Measurements from ENCODE around the gene SIX3. TPM values are rescaled to one million over a fixed set of nuclear protein-coding genes. Genes with fewer than 3 reads are reported as not detected.
A peak's percentile ranks its signal among the peaks of the same experiment; 100 is the strongest.

SIX3 gene
- total RNA-seq, 2 donors from 2014 or later: not detected

- Mint-ChIP-seq H3K36me3 (no peaks in the 10 kb centered on the region), H3K27me3 (peaks cover 44 to 54% of the 10 kb centered on the region in 2 donors), H3K4me3 (no peak overlapping the region), H3K27ac (no peak overlapping the region), H3K9me3 (no peaks in the 10 kb centered on the region), H3K4me1 (ENCODE audit: low read depth in 2 of 2) (no peaks in the 10 kb centered on the region)
- DNase-seq (ENCODE audit: low spot score): no peak
- no peak for ATAC-seq
These were observed 23.3 kb downstream of the SIX3 start for GRCh38 chr2:44964752-44965236.

GRCh38 chr2:44965684-44966083, 24.2 kb downstream of the SIX3 start:
- no peak overlapping the region for H3K27ac Mint-ChIP-seq
- H3K4me3 Mint-ChIP-seq: no peak overlapping the region
- H3K27me3 Mint-ChIP-seq: peaks cover 39 to 57% of the 10 kb centered on the region in 2 donors
- no peak for DNase-seq (ENCODE audit: low spot score)
- H3K4me1 Mint-ChIP-seq (ENCODE audit: low read depth in 2 of 2): no peaks in the 10 kb centered on the region
- no peaks in the 10 kb centered on the region for H3K36me3 Mint-ChIP-seq
- no peaks in the 10 kb centered on the region for H3K9me3 Mint-ChIP-seq
- no peak for ATAC-seq

GRCh38 chr2:44967056-44967455, 25.6 kb downstream of the SIX3 start:
- Mint-ChIP-seq H3K4me3 (no peak overlapping the region), H3K36me3 (no peaks in the 10 kb centered on the region), H3K27ac (no peak overlapping the region), H3K4me1 (ENCODE audit: low read depth in 2 of 2) (no peaks in the 10 kb centered on the region), H3K9me3 (no peaks in the 10 kb centered on the region), H3K27me3 (peaks cover 39 to 49% of the 10 kb centered on the region in 2 donors)
- DNase-seq (ENCODE audit: low spot score): no peak
- ATAC-seq: no peak

GRCh38 chr2:44967727-44968432, 26.4 kb downstream of the SIX3 start:
- Mint-ChIP-seq H3K36me3 (no peaks in the 10 kb centered on the region), H3K27me3 (peaks cover 36 to 47% of the 10 kb centered on the region in 2 donors), H3K9me3 (no peaks in the 10 kb centered on the region), H3K4me3 (no peak overlapping the region), H3K4me1 (ENCODE audit: low read depth in 2 of 2) (no peaks in the 10 kb centered on the region), H3K27ac (no peak overlapping the region)
- DNase-seq (ENCODE audit: low spot score) (peak; percentile 32), ATAC-seq (peak; percentile 36 to 41)

- H3K27ac Mint-ChIP-seq: no peak overlapping the region
- no peak for ATAC-seq
- no peak overlapping the region for H3K4me3 Mint-ChIP-seq
- no peaks in the 10 kb centered on the region for H3K36me3 Mint-ChIP-seq
- H3K27me3 Mint-ChIP-seq: peaks cover 25 to 29% of the 10 kb centered on the region in 2 donors
- DNase-seq (ENCODE audit: low spot score): no peak
- H3K4me1 Mint-ChIP-seq (ENCODE audit: low read depth in 2 of 2): no peaks in the 10 kb centered on the region
- H3K9me3 Mint-ChIP-seq: no peaks in the 10 kb centered on the region
These were observed 28.4 kb downstream of the SIX3 start for GRCh38 chr2:44969936-44970335.

- H3K27ac Mint-ChIP-seq: no peak overlapping the region
- no peaks in the 10 kb centered on the region for H3K4me1 Mint-ChIP-seq (ENCODE audit: low read depth in 2 of 2)
- ATAC-seq: no peak
- H3K27me3 Mint-ChIP-seq: peaks cover 22 to 29% of the 10 kb centered on the region in 2 donors
- H3K9me3 Mint-ChIP-seq: no peaks in the 10 kb centered on the region
- no peaks in the 10 kb centered on the region for H3K36me3 Mint-ChIP-seq
- no peak overlapping the region for H3K4me3 Mint-ChIP-seq
- DNase-seq (ENCODE audit: low spot score): no peak
These were observed 29.4 kb downstream of the SIX3 start for GRCh38 chr2:44970846-44971450.

GRCh38 chr2:44972771-44973535, 31.5 kb downstream of the SIX3 start:
- Mint-ChIP-seq H3K9me3 (no peaks in the 10 kb centered on the region), H3K27ac (no peak overlapping the region), H3K27me3 (peaks cover 18 to 21% of the 10 kb centered on the region in 2 donors), H3K4me1 (ENCODE audit: low read depth in 2 of 2) (no peaks in the 10 kb centered on the region), H3K36me3 (no peaks in the 10 kb centered on the region), H3K4me3 (peak overlapping the region; percentile 45)
- no peak for ATAC-seq
- DNase-seq (ENCODE audit: low spot score): no peak

GRCh38 chr2:44974064-44974715, 32.7 kb downstream of the SIX3 start:
- Mint-ChIP-seq H3K27me3 (peaks cover 17 to 23% of the 10 kb centered on the region in 2 donors), H3K36me3 (no peaks in the 10 kb centered on the region), H3K4me1 (ENCODE audit: low read depth in 2 of 2) (no peaks in the 10 kb centered on the region), H3K27ac (no peak overlapping the region), H3K4me3 (no peak overlapping the region), H3K9me3 (no peaks in the 10 kb centered on the region)
- ATAC-seq (no peak), DNase-seq (ENCODE audit: low spot score) (no peak)

GRCh38 chr2:44975571-44976450, 34.3 kb downstream of the SIX3 start:
- peaks cover 14 to 19% of the 10 kb centered on the region in 2 donors for H3K27me3 Mint-ChIP-seq

GRCh38 chr2:44979581-44979980, 38.1 kb downstream of the SIX3 start:
- peaks cover 0 to 3% of the 10 kb centered on the region in 2 donors for H3K4me1 Mint-ChIP-seq (ENCODE audit: low read depth in 2 of 2)
- no peak overlapping the region for H3K4me3 Mint-ChIP-seq
- H3K27ac Mint-ChIP-seq: no peak overlapping the region
- H3K27me3 Mint-ChIP-seq: peaks cover 26 to 32% of the 10 kb centered on the region in 2 donors
- H3K9me3 Mint-ChIP-seq: no peaks in the 10 kb centered on the region
- ATAC-seq (no peak), DNase-seq (ENCODE audit: low spot score) (no peak)
- H3K36me3 Mint-ChIP-seq: no peaks in the 10 kb centered on the region

More at GRCh38 chr2:44975571-44976450, 34.3 kb downstream of the SIX3 start:
- H3K9me3 Mint-ChIP-seq: no peaks in the 10 kb centered on the region
- H3K4me1 Mint-ChIP-seq (ENCODE audit: low read depth in 2 of 2): no peaks in the 10 kb centered on the region
- H3K4me3 Mint-ChIP-seq: no peak overlapping the region
- ATAC-seq: peak; percentile 25 to 26
- no peaks in the 10 kb centered on the region for H3K36me3 Mint-ChIP-seq
- H3K27ac Mint-ChIP-seq: no peak overlapping the region
- DNase-seq (ENCODE audit: low spot score): no peak

- no peak for DNase-seq (ENCODE audit: low spot score)
- H3K27ac Mint-ChIP-seq: no peak overlapping the region
- no peaks in the 10 kb centered on the region for H3K36me3 Mint-ChIP-seq
- H3K4me3 Mint-ChIP-seq: no peak overlapping the region
- no peak for ATAC-seq
- peaks cover 0 to 3% of the 10 kb centered on the region in 2 donors for H3K4me1 Mint-ChIP-seq (ENCODE audit: low read depth in 2 of 2)
- H3K27me3 Mint-ChIP-seq: peaks cover 26 to 33% of the 10 kb centered on the region in 2 donors
- no peaks in the 10 kb centered on the region for H3K9me3 Mint-ChIP-seq
These were observed 39.5 kb downstream of the SIX3 start for GRCh38 chr2:44980751-44981713.

- H3K27ac Mint-ChIP-seq: no peak overlapping the region
- DNase-seq (ENCODE audit: low spot score) (peak; percentile 77), ATAC-seq (no peak)
- H3K9me3 Mint-ChIP-seq: no peaks in the 10 kb centered on the region
- H3K4me1 Mint-ChIP-seq (ENCODE audit: low read depth in 2 of 2): peaks cover 0 to 3% of the 10 kb centered on the region in 2 donors
- H3K27me3 Mint-ChIP-seq: peaks cover 29 to 38% of the 10 kb centered on the region in 2 donors
- no peak overlapping the region for H3K4me3 Mint-ChIP-seq
- no peaks in the 10 kb centered on the region for H3K36me3 Mint-ChIP-seq
These were observed 40.2 kb downstream of the SIX3 start for GRCh38 chr2:44981714-44982108.

Measured in natural killer cell treated with Interleukin-12 subunit alpha and Interleukin-12 subunit beta and Interleukin-15 and Interleukin-18, amount 100 ng/mL, for 72 hours (primary cell).